Right lobe of liver (tissue), 6 donors: ENCODE measurements around the gene TMEM88. TPM values are rescaled to one million over a fixed set of nuclear protein-coding genes. Genes with fewer than 3 reads are reported as not detected.

Source experiments
- ATAC-seq, 4 donors: fragments of 200-7000 bp; cut with Tn5 transposase; one replicate each; pipeline ENCODE4 v1.9.1; 2020; ENCODE audit warnings: mild to moderate bottlenecking in 4 of 4, moderate library complexity in 4 of 4
- DNase-seq, 3 donors: peaks; one replicate each; pipeline ENCODE4 v3.0.0-alpha.2; 2020
- H3K27ac ChIP-seq, 3 donors: fragments of 200-600 bp; one replicate each; pipeline ENCODE4 v1.8.0; 2022
- H3K27me3 ChIP-seq, 2 donors: fragments of 200-600 bp; one replicate each; pipeline ENCODE4 v1.8.0; 2022
- H3K36me3 ChIP-seq, 4 donors: fragments of 200-600 bp; sonication (generic) in 1 of 4; one replicate each; pipeline versions ENCODE4 v1.5.1 to v1.8.0; 2017 to 2022; ENCODE audit warnings: control low read depth in 1 of 4
- H3K4me1 ChIP-seq, 4 donors: fragments of 200-600 bp; sonication (generic) in 1 of 4; one replicate each; pipeline versions ENCODE4 v1.5.1 to v1.8.0; 2017 to 2022; ENCODE audit warnings: control low read depth in 1 of 4
- H3K4me3 ChIP-seq, 3 donors: fragments of 200-600 bp; one replicate each; pipeline ENCODE4 v1.8.0; 2022
- H3K9me3 ChIP-seq, 4 donors: fragments of 200-600 bp; sonication (generic) in 1 of 4; one replicate each; pipeline versions ENCODE4 v1.5.1 to v1.8.0; 2017 to 2022; ENCODE audit warnings: control low read depth in 1 of 4
- POLR2A ChIP-seq: fragments of 450-650 bp; IDR thresholded peaks from one replicate; pipeline ENCODE4 v1.6.1; 2017; ENCODE audit warnings: antibody characterized with exemption, mild to moderate bottlenecking
- WGBS: methylation state at CpG from one replicate; pipeline ENCODE4 v1.1.6; 2018; ENCODE audit warnings: low coverage, low lambda C conversion rate; ENCODE audit not compliant: insufficient coverage; ENCODE audit errors: missing lambda C conversion rate; 5-methylcytosine and 5-hydroxymethylcytosine counted together
- intact Hi-C, 2 donors: fragments of 100-400 bp; cut with DNase I; formaldehyde crosslinking; loops; one replicate each; pipeline versions ENCODE4 v1.11.2 to v1.14.1; 2022
- total RNA-seq, 6 experiments: library from RNA; depleted of rRNA in 2 of 6; stranded (reverse); fragments of >200 nt in 2 of 6; fragmentation: NEBNext Ultra II Directional in 3 of 6; extraction: Animal tissue kit (Norgen Biotek cat#: 25700) in 3 of 6; gene quantifications; one replicate each; pipeline versions ENCODE4 v1.1.0 to v1.2.4, GENCODE V29; 2016 to 2023
- TF ChIP-seq, protein P1 (sequence below), 4 donors: fragments of 200-600 bp in 3 of 4; fragments of 450-650 bp in 1 of 4; IDR thresholded peaks; one replicate each; pipeline versions ENCODE4 v1.5.1 to v1.8.0; 2016 to 2022; ENCODE audit warnings: antibody characterized with exemption in 4 of 4, mild to moderate bottlenecking in 2 of 4
- donor health status: DM: no; HTN: yes; CAD: no.
- donor health status: DM: no; HTN: no; CAD: no.
- donor health status: DM: no; HTN: no; CAD: no.
- donor health status: DM: no; HTN: yes; CAD: no.
- donor health status: DM: no; HTN: yes; CAD: no.

The TMEM88 gene
- total RNA-seq, 6 experiments from 2014 or later = 0.74 to 2.4 (median 1.2) TPM

DNA sequence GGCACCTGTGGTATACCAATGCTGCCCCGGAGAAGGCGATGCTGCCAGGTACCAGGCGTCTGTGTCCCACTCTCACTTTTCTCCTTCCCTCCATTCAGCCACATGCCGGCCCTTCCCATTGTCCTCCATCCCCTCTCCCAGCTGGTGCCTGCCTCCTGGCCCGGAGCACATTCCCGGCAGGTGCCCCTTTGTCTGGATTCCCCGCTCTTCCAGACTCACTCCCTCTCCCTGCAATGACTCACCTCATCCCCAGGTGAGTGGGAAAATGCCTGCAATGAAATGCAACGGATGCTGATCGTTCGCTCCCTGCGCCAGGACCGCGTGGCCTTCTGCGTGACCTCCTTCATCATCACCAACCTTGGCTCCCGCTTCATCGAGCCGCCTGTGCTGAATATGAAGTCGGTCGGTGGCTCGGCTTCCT is 31.3 kb upstream of the TMEM88 start:
- Histone ChIP-seq H3K4me1 (no peaks in the 10 kb centered on the region), H3K36me3 (no peaks in the 10 kb centered on the region), H3K27ac (no peak overlapping the region), H3K4me3 (no peak overlapping the region), H3K27me3 (no peaks in the 10 kb centered on the region), H3K9me3 (no peaks in the 10 kb centered on the region)
- DNase-seq (no peak), ATAC-seq (no peak)
- WGBS = 74% methylated on average over 16 of the region's 20 CpGs
- intact Hi-C loops = loop anchor here in 1 of 2 donors (10.0 kb wide), 1 partner anchor 81 kb away; no protein-coding TSS in a partner anchor
- no peak for TF ChIP-seq POLR2A
- TF ChIP-seq, protein P1, sequence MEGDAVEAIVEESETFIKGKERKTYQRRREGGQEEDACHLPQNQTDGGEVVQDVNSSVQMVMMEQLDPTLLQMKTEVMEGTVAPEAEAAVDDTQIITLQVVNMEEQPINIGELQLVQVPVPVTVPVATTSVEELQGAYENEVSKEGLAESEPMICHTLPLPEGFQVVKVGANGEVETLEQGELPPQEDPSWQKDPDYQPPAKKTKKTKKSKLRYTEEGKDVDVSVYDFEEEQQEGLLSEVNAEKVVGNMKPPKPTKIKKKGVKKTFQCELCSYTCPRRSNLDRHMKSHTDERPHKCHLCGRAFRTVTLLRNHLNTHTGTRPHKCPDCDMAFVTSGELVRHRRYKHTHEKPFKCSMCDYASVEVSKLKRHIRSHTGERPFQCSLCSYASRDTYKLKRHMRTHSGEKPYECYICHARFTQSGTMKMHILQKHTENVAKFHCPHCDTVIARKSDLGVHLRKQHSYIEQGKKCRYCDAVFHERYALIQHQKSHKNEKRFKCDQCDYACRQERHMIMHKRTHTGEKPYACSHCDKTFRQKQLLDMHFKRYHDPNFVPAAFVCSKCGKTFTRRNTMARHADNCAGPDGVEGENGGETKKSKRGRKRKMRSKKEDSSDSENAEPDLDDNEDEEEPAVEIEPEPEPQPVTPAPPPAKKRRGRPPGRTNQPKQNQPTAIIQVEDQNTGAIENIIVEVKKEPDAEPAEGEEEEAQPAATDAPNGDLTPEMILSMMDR (IDR thresholded peaks at IDR 0.05) = no peak

DNA sequence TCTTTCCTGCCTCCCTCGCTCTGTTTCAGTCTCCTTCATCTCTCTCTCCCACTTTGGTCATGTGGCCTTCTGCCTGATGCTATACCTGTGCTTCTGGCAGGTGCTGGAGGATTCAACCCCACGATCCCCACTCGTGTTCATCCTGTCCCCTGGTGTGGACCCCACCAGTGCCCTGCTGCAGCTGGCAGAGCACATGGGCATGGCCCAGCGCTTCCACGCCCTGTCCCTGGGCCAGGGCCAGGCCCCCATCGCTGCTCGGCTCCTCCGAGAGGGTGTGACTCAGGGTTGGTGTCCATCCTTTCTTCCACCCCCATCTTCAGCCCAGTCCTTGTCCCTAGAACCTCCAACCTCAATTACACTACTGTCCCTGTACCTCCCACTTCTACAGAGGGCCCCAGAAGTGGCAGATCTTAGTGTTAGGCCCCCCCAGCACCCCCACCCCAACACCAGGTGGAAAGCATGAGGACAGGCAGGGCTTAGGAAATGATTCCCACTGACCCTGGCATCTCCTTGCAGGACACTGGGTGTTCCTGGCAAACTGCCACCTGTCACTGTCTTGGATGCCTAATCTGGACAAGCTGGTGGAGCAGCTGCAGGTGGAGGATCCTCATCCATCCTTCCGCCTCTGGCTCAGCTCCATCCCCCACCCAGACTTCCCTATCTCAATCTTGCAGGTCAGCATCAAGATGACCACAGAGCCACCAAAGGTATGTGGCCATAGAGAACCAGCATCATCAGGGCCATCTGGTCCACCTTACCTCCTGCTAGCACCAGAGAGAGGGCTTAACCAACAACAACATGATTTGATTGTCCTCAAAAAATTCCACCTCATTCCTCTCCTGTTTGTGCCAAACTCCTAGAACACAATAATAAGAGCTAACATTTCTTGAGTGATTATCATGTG is 30.6 kb upstream of the TMEM88 start:
- Histone ChIP-seq H3K4me3 (no peak overlapping the region), H3K9me3 (no peaks in the 10 kb centered on the region), H3K36me3 (no peaks in the 10 kb centered on the region), H3K4me1 (no peaks in the 10 kb centered on the region), H3K27ac (no peak overlapping the region), H3K27me3 (no peaks in the 10 kb centered on the region)
- intact Hi-C loops = loop anchor here in 1 of 2 donors (10.0 kb wide), 1 partner anchor 81 kb away; no protein-coding TSS in a partner anchor
- no peak for TF ChIP-seq POLR2A
- TF ChIP-seq, protein P1 (IDR thresholded peaks at IDR 0.05) = no peak
- WGBS = 65% methylated on average over 5 of the region's 9 CpGs
- DNase-seq (no peak), ATAC-seq (peak in 1 of 4 donors; percentile 15)

DNA sequence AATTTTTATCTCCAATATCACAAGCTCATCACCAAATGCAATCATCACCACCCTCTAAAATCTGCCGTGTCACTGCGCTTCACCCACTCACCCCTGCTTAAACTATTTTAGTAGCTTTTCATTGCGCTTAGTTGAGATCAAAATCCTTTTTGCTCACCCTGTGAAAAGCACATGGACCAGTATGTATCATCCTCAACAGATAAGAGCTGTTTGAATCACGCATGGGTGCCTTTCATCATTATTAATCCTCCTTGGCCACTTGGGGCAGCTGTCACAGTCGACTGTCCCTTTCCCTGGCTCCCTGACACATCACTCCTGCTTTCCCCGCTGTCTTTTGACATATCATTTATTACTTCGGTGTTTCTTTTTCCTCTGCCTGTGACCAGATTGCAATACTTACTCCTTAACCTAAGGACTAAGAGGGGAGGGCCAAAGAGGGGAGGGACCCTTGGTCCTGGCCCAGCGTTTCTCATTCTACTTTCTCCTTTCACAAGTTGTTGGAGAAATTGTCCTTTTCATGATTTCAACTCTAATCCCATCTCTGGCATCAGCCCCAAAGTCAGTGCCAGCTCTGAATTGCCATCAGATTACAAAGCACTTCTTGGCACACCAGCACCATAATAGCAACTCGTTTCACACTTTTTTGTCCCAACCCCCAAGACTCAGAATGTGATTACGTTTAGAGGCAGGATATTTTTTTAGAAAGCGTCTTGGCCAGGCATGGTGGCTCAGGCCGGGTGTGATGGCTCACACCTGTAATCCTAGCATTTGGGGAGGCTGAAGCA is 29.5 kb upstream of the TMEM88 start:
- Histone ChIP-seq H3K27ac (no peak overlapping the region), H3K36me3 (no peaks in the 10 kb centered on the region), H3K9me3 (no peaks in the 10 kb centered on the region), H3K4me1 (no peaks in the 10 kb centered on the region), H3K4me3 (no peak overlapping the region), H3K27me3 (no peaks in the 10 kb centered on the region)
- no peak for TF ChIP-seq POLR2A
- TF ChIP-seq, protein P1 (IDR thresholded peaks at IDR 0.05) = peak in 2 of 4 donors; percentile 15 to 23
- intact Hi-C loops = loop anchor here in 1 of 2 donors (10.0 kb wide), 1 partner anchor 79 kb away; no protein-coding TSS in a partner anchor
- ATAC-seq = peak; percentile 37 to 71 (median 47)
- 30% methylated on average over 12 of the region's 12 CpGs for WGBS
- no peak for DNase-seq

DNA sequence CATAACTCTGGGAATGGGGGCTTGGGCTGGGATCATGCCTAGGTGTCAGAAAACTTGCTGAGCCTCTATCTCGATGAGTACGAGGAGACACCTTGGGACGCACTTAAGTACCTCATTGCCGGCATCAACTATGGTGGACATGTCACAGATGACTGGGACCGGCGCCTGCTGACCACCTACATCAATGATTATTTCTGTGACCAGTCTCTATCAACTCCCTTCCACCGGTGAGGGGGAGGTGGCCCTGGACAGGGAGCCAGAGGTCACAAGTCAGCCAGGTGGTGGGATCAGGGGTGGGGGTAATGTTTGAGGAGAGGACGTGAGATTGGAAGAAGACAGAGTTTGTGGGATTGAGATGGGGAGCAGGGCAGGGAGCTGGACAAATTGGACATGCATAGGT is 24.2 kb upstream of the TMEM88 start:
- WGBS = 81% methylated on average over 6 of the region's 8 CpGs
- peaks cover 0 to 17% (median 0%) of the 10 kb centered on the region in 4 donors for H3K4me1 ChIP-seq
- no peak for DNase-seq
- TF ChIP-seq, protein P1 (IDR thresholded peaks at IDR 0.05) = no peak
- TF ChIP-seq POLR2A = no peak
- no peaks in the 10 kb centered on the region for H3K9me3 ChIP-seq
- no peak overlapping the region for H3K27ac ChIP-seq
- intact Hi-C loops = no loop called here
- no peak for ATAC-seq
- H3K4me3 ChIP-seq = no peak overlapping the region
- H3K27me3 ChIP-seq = no peaks in the 10 kb centered on the region
- H3K36me3 ChIP-seq = no peaks in the 10 kb centered on the region
